Left ventricle myocardium inferior (tissue), 1 donor: Measurements from ENCODE around the gene CCBE1. TPM values are rescaled to one million over a fixed set of nuclear protein-coding genes. Genes with fewer than 3 reads are reported as not detected.
A peak's percentile ranks its signal among the peaks of the same experiment; 100 is the strongest.

Experiments
- DNase-seq: peaks from one replicate; pipeline ENCODE4 v3.0.0-alpha.2; 2020
- H3K27ac ChIP-seq: fragments of 200-600 bp; replicated peaks from 2 replicates; pipeline ENCODE4 v1.8.0; 2021
- H3K27me3 ChIP-seq: fragments of 200-600 bp; 2 replicates; pipeline ENCODE4 v1.8.0; 2021; ENCODE audit warnings: low read depth
- H3K36me3 ChIP-seq: fragments of 200-600 bp; 2 replicates; pipeline ENCODE4 v1.8.0; 2021
- H3K4me1 ChIP-seq: fragments of 200-600 bp; 2 replicates; pipeline ENCODE4 v1.8.0; 2021
- H3K4me3 ChIP-seq: fragments of 200-600 bp; 2 replicates; pipeline ENCODE4 v1.8.0; 2021; ENCODE audit warnings: mild to moderate bottlenecking, moderate library complexity
- H3K9me3 ChIP-seq: fragments of 200-600 bp; replicated peaks from 2 replicates; pipeline ENCODE4 v1.8.0; 2021
- intact Hi-C: fragments of 100-400 bp; cut with micrococcal nuclease; formaldehyde crosslinking; loops from one replicate; pipeline ENCODE4 v1.11.0; 2022
- total RNA-seq: library from RNA; stranded (reverse); fragmentation: NEBNext Ultra II Directional; extraction: Animal tissue kit (Norgen Biotek cat#: 25700); gene quantifications from one replicate; pipeline ENCODE4 v1.2.1, GENCODE V29; 2021
- TF ChIP-seq, protein P1 (sequence below): fragments of 200-600 bp; IDR thresholded peaks from 2 replicates; pipeline ENCODE4 v1.8.0; 2021; ENCODE audit warnings: antibody characterized with exemption, mild to moderate bottlenecking, borderline replicate concordance
- donor health status: DM: no; HTN: yes; CAD: no; lungs with severe emphysema.

The CCBE1 gene
- total RNA-seq, 1 donor from 2014 or later, result 3.2 TPM

- Histone ChIP-seq H3K36me3 (no peaks in the 10 kb centered on the region), H3K9me3 (no peaks in the 10 kb centered on the region), H3K27me3 (no peaks in the 10 kb centered on the region), H3K4me1 (no peaks in the 10 kb centered on the region), H3K4me3 (no peak overlapping the region), H3K27ac (no peak overlapping the region)
- intact Hi-C loops, result no loop called here
- TF ChIP-seq, protein P1, sequence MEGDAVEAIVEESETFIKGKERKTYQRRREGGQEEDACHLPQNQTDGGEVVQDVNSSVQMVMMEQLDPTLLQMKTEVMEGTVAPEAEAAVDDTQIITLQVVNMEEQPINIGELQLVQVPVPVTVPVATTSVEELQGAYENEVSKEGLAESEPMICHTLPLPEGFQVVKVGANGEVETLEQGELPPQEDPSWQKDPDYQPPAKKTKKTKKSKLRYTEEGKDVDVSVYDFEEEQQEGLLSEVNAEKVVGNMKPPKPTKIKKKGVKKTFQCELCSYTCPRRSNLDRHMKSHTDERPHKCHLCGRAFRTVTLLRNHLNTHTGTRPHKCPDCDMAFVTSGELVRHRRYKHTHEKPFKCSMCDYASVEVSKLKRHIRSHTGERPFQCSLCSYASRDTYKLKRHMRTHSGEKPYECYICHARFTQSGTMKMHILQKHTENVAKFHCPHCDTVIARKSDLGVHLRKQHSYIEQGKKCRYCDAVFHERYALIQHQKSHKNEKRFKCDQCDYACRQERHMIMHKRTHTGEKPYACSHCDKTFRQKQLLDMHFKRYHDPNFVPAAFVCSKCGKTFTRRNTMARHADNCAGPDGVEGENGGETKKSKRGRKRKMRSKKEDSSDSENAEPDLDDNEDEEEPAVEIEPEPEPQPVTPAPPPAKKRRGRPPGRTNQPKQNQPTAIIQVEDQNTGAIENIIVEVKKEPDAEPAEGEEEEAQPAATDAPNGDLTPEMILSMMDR, result no peak
- DNase-seq, result no peak
Observed at GRCh38 chr18:59570796-59571195, 126.4 kb downstream of the CCBE1 start.

DNA sequence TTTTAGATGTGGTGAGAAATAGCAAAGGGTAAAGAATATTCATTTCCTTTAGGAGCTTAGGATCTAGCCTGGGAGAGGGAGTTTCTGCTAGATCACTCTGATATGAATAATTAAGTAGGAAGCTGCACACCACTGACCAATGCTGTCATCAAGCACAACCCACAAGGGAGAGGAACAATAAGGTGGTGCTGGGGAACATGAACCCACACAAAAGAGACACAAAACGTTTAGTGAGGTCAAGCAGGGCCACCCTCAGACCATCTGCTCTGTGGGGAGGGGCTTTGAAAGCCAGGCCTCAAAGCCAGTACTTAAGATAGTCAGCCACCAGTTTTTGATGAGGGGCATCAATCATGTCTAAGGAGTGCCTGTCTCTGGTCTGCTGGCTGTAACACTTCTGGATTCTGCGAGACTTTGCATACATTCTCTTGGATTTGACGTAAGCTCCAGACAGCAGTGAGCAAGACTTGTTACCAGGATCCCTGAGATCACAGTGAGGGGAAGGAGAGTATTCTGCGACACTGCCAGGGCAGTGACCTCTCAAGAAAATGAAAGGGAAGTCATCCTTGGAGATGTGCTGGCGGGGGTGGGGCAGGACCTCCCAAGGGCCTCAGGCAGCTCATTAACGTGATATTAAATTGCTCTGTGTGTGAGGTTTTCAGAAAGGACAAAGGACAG lies 127.0 kb downstream of the CCBE1 start:
- TF ChIP-seq, protein P1, result no peak
- no peaks in the 10 kb centered on the region for H3K4me1 ChIP-seq
- no peak overlapping the region for H3K27ac ChIP-seq
- intact Hi-C loops, result no loop called here
- no peaks in the 10 kb centered on the region for H3K9me3 ChIP-seq
- H3K36me3 ChIP-seq, result no peaks in the 10 kb centered on the region
- DNase-seq, result no peak
- H3K27me3 ChIP-seq, result no peaks in the 10 kb centered on the region
- no peak overlapping the region for H3K4me3 ChIP-seq

DNA sequence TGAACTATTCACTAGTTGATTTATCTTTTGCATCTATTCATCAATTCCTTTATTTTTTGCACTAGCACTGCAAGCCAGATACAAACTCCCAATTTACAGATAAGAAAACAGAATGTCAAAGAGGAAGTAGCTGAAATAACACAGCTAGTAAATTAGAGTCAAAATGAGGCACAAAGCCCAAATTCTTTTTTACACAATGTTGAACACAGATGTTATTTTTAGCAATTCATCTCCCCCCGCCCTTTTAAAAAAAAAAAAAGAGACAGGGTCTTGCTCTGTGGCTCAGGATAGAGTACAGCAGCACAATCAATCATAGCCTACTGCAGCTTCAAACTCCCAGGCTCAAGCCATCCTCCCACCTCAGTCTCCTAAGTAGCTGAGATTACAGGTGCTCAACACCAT lies 127.8 kb downstream of the CCBE1 start:
- no peak for DNase-seq
- no peak overlapping the region for H3K4me3 ChIP-seq
- H3K27me3 ChIP-seq, result no peaks in the 10 kb centered on the region
- intact Hi-C loops, result no loop called here
- no peak overlapping the region for H3K27ac ChIP-seq
- no peaks in the 10 kb centered on the region for H3K9me3 ChIP-seq
- no peaks in the 10 kb centered on the region for H3K4me1 ChIP-seq
- TF ChIP-seq, protein P1, result no peak
- H3K36me3 ChIP-seq, result no peaks in the 10 kb centered on the region

- H3K4me3 ChIP-seq, result no peak overlapping the region
- peak overlapping the region; percentile 39 for H3K27ac ChIP-seq
- no peaks in the 10 kb centered on the region for H3K27me3 ChIP-seq
- H3K36me3 ChIP-seq, result no peaks in the 10 kb centered on the region
- intact Hi-C loops, result no loop called here
- H3K4me1 ChIP-seq, result no peaks in the 10 kb centered on the region
- DNase-seq, result no peak
- no peaks in the 10 kb centered on the region for H3K9me3 ChIP-seq
- TF ChIP-seq, protein P1, result no peak
Observed at GRCh38 chr18:59567431-59567830, 129.8 kb downstream of the CCBE1 start.

- Histone ChIP-seq H3K4me1 (no peaks in the 10 kb centered on the region), H3K27ac (peak overlapping the region; percentile 39), H3K27me3 (no peaks in the 10 kb centered on the region), H3K4me3 (no peak overlapping the region), H3K36me3 (no peaks in the 10 kb centered on the region), H3K9me3 (no peaks in the 10 kb centered on the region)
- TF ChIP-seq, protein P1, result no peak
- DNase-seq, result no peak
- intact Hi-C loops, result no loop called here
Observed at GRCh38 chr18:59566533-59566971, 130.7 kb downstream of the CCBE1 start.
